ENCODE measurements around the gene NHSL2. TPM values are rescaled to one million over a fixed set of nuclear protein-coding genes. Genes with fewer than 3 reads are reported as not detected.

Gene NHSL2
- polyA plus RNA-seq, 3 donors = 16.6 to 39.8 (median 22.8) TPM

DNA sequence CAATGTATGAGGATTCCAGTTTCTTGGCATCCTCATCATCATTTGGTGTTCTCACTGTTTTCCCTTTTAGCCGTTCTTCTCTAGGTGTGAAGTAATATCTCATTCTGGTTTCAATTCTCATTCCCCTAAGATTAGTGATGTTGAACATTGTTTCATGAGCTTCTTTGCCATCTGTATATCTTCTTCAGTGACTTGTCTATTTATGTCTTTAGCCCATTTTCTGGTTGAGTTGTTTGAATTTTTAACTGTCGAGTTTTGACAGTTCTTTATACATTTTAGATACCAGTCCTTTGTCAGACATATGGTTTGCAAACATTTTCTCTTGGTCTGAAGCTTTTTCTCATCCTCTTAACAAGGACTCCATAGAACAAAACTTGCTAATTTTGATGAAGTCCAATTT is 101.1 kb downstream of the NHSL2 start:
- no peak overlapping the region for H3K4me2 ChIP-seq (replicated peaks; ENCODE audit: extremely low read depth, low read length, poor library complexity, severe bottlenecking)
- no CpG with 5 or more reads among the region's 2 CpGs for WGBS (ENCODE audit: insufficient coverage)
- H3K9me3 ChIP-seq (replicated peaks in 1 of 2; ENCODE audit: control insufficient read depth in 1 of 2, insufficient read depth in 1 of 2, low read length in 2 of 2) = no peaks in the 10 kb centered on the region
- no peaks in the 10 kb centered on the region for H3K79me2 ChIP-seq (ENCODE audit: insufficient read depth, low read length)
- no peaks in the 10 kb centered on the region for H3K36me3 ChIP-seq (replicated peaks in 1 of 2; ENCODE audit: control insufficient read depth in 1 of 2, insufficient read depth in 2 of 2, low read length in 2 of 2)
- H3K27me3 ChIP-seq (ENCODE audit: control insufficient read depth in 2 of 2, insufficient read depth in 2 of 2, low read length in 2 of 2) = peaks cover 5 to 14% of the 10 kb centered on the region in 2 donors
- H3K36me3 Mint-ChIP-seq = no peaks in the 10 kb centered on the region
- H3K4me1 ChIP-seq (ENCODE audit: control insufficient read depth in 1 of 2, insufficient read depth in 2 of 2, low read length in 2 of 2) = no peaks in the 10 kb centered on the region
- intact Hi-C loops (cut with micrococcal nuclease) = no loop called here
- DNase-seq = no peak
- H3K27me3 Mint-ChIP-seq (ENCODE audit: low read depth in 3 of 3) = peaks cover 9 to 26% (median 14%) of the 10 kb centered on the region in 3 donors
- no peak overlapping the region for H3K27ac ChIP-seq (ENCODE audit: low read depth in 1 of 2, low read length in 2 of 2)
- no peak overlapping the region for H2AFZ ChIP-seq (ENCODE audit: insufficient read depth, low read depth, low read length, poor library complexity, severe bottlenecking)
- TF ChIP-seq, protein P1, sequence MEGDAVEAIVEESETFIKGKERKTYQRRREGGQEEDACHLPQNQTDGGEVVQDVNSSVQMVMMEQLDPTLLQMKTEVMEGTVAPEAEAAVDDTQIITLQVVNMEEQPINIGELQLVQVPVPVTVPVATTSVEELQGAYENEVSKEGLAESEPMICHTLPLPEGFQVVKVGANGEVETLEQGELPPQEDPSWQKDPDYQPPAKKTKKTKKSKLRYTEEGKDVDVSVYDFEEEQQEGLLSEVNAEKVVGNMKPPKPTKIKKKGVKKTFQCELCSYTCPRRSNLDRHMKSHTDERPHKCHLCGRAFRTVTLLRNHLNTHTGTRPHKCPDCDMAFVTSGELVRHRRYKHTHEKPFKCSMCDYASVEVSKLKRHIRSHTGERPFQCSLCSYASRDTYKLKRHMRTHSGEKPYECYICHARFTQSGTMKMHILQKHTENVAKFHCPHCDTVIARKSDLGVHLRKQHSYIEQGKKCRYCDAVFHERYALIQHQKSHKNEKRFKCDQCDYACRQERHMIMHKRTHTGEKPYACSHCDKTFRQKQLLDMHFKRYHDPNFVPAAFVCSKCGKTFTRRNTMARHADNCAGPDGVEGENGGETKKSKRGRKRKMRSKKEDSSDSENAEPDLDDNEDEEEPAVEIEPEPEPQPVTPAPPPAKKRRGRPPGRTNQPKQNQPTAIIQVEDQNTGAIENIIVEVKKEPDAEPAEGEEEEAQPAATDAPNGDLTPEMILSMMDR (IDR thresholded peaks at IDR 0.05) = no peak
- no peaks in the 10 kb centered on the region for H3K4me1 Mint-ChIP-seq
- H3K9ac ChIP-seq (ENCODE audit: insufficient read depth, low read length, poor library complexity, severe bottlenecking) = no peak overlapping the region
- H3K9me3 Mint-ChIP-seq = peaks cover 0 to 2% (median 0%) of the 10 kb centered on the region in 7 donors
- no peak overlapping the region for H3K27ac Mint-ChIP-seq
- H3K4me3 Mint-ChIP-seq = no peak overlapping the region
- no peak overlapping the region for H3K4me3 ChIP-seq (replicated peaks in 1 of 3; ENCODE audit: low read depth in 2 of 3, low read length in 3 of 3)
- no peaks in the 10 kb centered on the region for H4K20me1 ChIP-seq (ENCODE audit: insufficient read depth, low read length)

- Histone ChIP-seq H3K79me2 (ENCODE audit: insufficient read depth, low read length) (no peaks in the 10 kb centered on the region), H3K4me3 (replicated peaks in 1 of 3; ENCODE audit: low read depth in 2 of 3, low read length in 3 of 3) (no peak overlapping the region), H3K27me3 (ENCODE audit: control insufficient read depth in 2 of 2, insufficient read depth in 2 of 2, low read length in 2 of 2) (peaks cover 4 to 22% of the 10 kb centered on the region in 2 donors), H2AFZ (ENCODE audit: insufficient read depth, low read depth, low read length, poor library complexity, severe bottlenecking) (no peak overlapping the region), H3K9me3 (replicated peaks in 1 of 2; ENCODE audit: control insufficient read depth in 1 of 2, insufficient read depth in 1 of 2, low read length in 2 of 2) (no peaks in the 10 kb centered on the region), H3K36me3 (replicated peaks in 1 of 2; ENCODE audit: control insufficient read depth in 1 of 2, insufficient read depth in 2 of 2, low read length in 2 of 2) (no peaks in the 10 kb centered on the region), H3K4me1 (ENCODE audit: control insufficient read depth in 1 of 2, insufficient read depth in 2 of 2, low read length in 2 of 2) (peaks cover 15 to 16% of the 10 kb centered on the region in 2 donors), H3K9ac (ENCODE audit: insufficient read depth, low read length, poor library complexity, severe bottlenecking) (no peak overlapping the region), H3K4me2 (replicated peaks; ENCODE audit: extremely low read depth, low read length, poor library complexity, severe bottlenecking) (no peak overlapping the region), H4K20me1 (ENCODE audit: insufficient read depth, low read length) (no peaks in the 10 kb centered on the region), H3K27ac (ENCODE audit: low read depth in 1 of 2, low read length in 2 of 2) (no peak overlapping the region)
- no CpG with 5 or more reads among the region's 3 CpGs for WGBS (ENCODE audit: insufficient coverage)
- no peak overlapping the region for H3K27ac Mint-ChIP-seq
- H3K36me3 Mint-ChIP-seq = no peaks in the 10 kb centered on the region
- H3K4me1 Mint-ChIP-seq = peaks cover 17% of the 10 kb centered on the region
- H3K9me3 Mint-ChIP-seq = peaks cover 0 to 2% (median 0%) of the 10 kb centered on the region in 7 donors
- H3K4me3 Mint-ChIP-seq = no peak overlapping the region
- peaks cover 7 to 39% (median 13%) of the 10 kb centered on the region in 3 donors for H3K27me3 Mint-ChIP-seq (ENCODE audit: low read depth in 3 of 3)
- no peak for DNase-seq
- intact Hi-C loops (cut with micrococcal nuclease) = loop anchor here in 1 of 2 donors (5.0 kb wide), 1 partner anchor 112 kb away; no protein-coding TSS in a partner anchor
- TF ChIP-seq, protein P1 (IDR thresholded peaks at IDR 0.05) = no peak
Measured at GRCh38 chrX:72015383-72015782, 104.7 kb downstream of the NHSL2 start.
